Neural progenitor cell (in vitro differentiated cells): ENCODE results near the gene CSNK1G2. TPM values are rescaled to one million over a fixed set of nuclear protein-coding genes. Genes with fewer than 3 reads are reported as not detected.
A peak's percentile ranks its signal among the peaks of the same experiment; 100 is the strongest.

Experiments
- DNase-seq: peaks from one replicate; pipeline ENCODE4 v3.0.0-alpha.2; 2016; ENCODE audit warnings: low spot score
- H2AFZ ChIP-seq: fragments of 200-600 bp; sonication (generic); replicated peaks from 2 replicates; pipeline ENCODE4 v1.6.1; 2016; ENCODE audit warnings: antibody characterized with exemption
- H3F3A ChIP-seq: fragments of 200-600 bp; sonication (generic); 2 replicates; pipeline ENCODE4 v1.6.1; 2016; ENCODE audit warnings: antibody characterized with exemption, low read depth
- H3K27ac ChIP-seq: fragments of 200-600 bp; sonication (generic); 2 replicates; pipeline ENCODE4 v1.5.1; 2016; ENCODE audit warnings: mild to moderate bottlenecking
- H3K27me3 ChIP-seq: fragments of 200-600 bp; sonication (generic); 2 replicates; pipeline ENCODE4 v1.6.1; 2016; ENCODE audit warnings: mild to moderate bottlenecking, moderate library complexity
- H3K36me3 ChIP-seq: fragments of 200-600 bp; sonication (generic); 2 replicates; pipeline ENCODE4 v1.5.1; 2016
- H3K4me1 ChIP-seq: fragments of 200-600 bp; sonication (generic); 2 replicates; pipeline ENCODE4 v1.6.1; 2016; ENCODE audit warnings: mixed run types
- H3K4me2 ChIP-seq: fragments of 200-600 bp; sonication (generic); 2 replicates; pipeline ENCODE4 v1.6.1; 2016
- H3K4me3 ChIP-seq: fragments of 200-600 bp; sonication (generic); 2 replicates; pipeline ENCODE4 v1.5.1; 2016
- H3K79me2 ChIP-seq: fragments of 200-600 bp; sonication (generic); 2 replicates; pipeline ENCODE4 v1.6.1; 2016; ENCODE audit warnings: low read depth
- H3K9ac ChIP-seq: fragments of 200-600 bp; sonication (generic); 2 replicates; pipeline ENCODE4 v1.6.1; 2016
- H3K9me3 ChIP-seq: fragments of 200-600 bp; sonication (generic); 2 replicates; pipeline ENCODE4 v1.5.1; 2016; ENCODE audit warnings: low read depth
- H4K20me1 ChIP-seq: fragments of 200-600 bp; sonication (generic); 2 replicates; pipeline ENCODE4 v1.6.1; 2016; ENCODE audit warnings: low read depth
- H3K27ac Mint-ChIP-seq: 3 replicates; pipeline ENCODE4 v1.8.0; 2021; ENCODE audit warnings: mixed read lengths
- H3K27me3 Mint-ChIP-seq: 2 replicates; pipeline ENCODE4 v1.8.0; 2022; ENCODE audit warnings: low read depth, mild to moderate bottlenecking, inconsistent platforms, moderate library complexity, mixed read lengths; ENCODE audit not compliant: insufficient read depth
- H3K36me3 Mint-ChIP-seq: 3 replicates; pipeline ENCODE4 v1.8.0; 2021; ENCODE audit warnings: mixed read lengths
- H3K4me1 Mint-ChIP-seq: 3 replicates; pipeline ENCODE4 v1.8.0; 2021; ENCODE audit warnings: mixed read lengths
- H3K4me3 Mint-ChIP-seq: 3 replicates; pipeline ENCODE4 v1.8.0; 2021; ENCODE audit warnings: mild to moderate bottlenecking, moderate library complexity, mixed read lengths
- H3K9me3 Mint-ChIP-seq: 3 replicates; pipeline ENCODE4 v1.8.0; 2020; ENCODE audit warnings: mixed read lengths
- CTCF ChIP-seq: fragments of 200-600 bp; sonication (generic); IDR thresholded peaks from 2 replicates; pipeline ENCODE4 v1.5.1; 2017; ENCODE audit warnings: antibody characterized with exemption, mild to moderate bottlenecking
- EZH2 ChIP-seq: fragments of 200-600 bp; sonication (generic); IDR thresholded peaks from 2 replicates; pipeline ENCODE4 v1.6.1; 2017; ENCODE audit warnings: antibody characterized with exemption, mild to moderate bottlenecking, moderate library complexity
- EZH2phosphoT487 ChIP-seq: fragments of 200-600 bp; sonication (generic); IDR thresholded peaks from 2 replicates; pipeline ENCODE4 v1.6.1; 2017; ENCODE audit warnings: antibody characterized with exemption
- total RNA-seq: library from RNA; depleted of rRNA; stranded (reverse); fragments of >200 nt; gene quantifications from 2 replicates; pipeline ENCODE4 v1.2.3, GENCODE V29; 2015; ENCODE audit warnings: low replicate concordance

CSNK1G2 gene
- total RNA-seq, 1 donor from 2014 or later = 49.6 TPM

- peak overlapping the region; percentile 75 for H3K4me3 Mint-ChIP-seq
- H3K27ac Mint-ChIP-seq = no peak overlapping the region
- peaks cover 18% of the 10 kb centered on the region for H3K4me1 Mint-ChIP-seq
- H3K36me3 Mint-ChIP-seq = peaks cover 11% of the 10 kb centered on the region
- DNase-seq = peak; percentile 78
- Histone ChIP-seq H3K36me3 (no peaks in the 10 kb centered on the region), H4K20me1 (peaks cover 25% of the 10 kb centered on the region), H3K4me3 (peak overlapping the region; percentile 4), H3K9ac (no peak overlapping the region), H3K4me2 (no peak overlapping the region), H3K27me3 (no peaks in the 10 kb centered on the region), H3K79me2 (peaks cover 40% of the 10 kb centered on the region), H3K9me3 (no peaks in the 10 kb centered on the region), H3K27ac (no peak overlapping the region), H2AFZ (no peak overlapping the region), H3K4me1 (peaks cover 11% of the 10 kb centered on the region), H3F3A (peaks cover 8% of the 10 kb centered on the region)
- H3K27me3 Mint-ChIP-seq = peaks cover 6% of the 10 kb centered on the region
- TF ChIP-seq EZH2 (no peak), EZH2phosphoT487 (no peak), CTCF (no peak)
- peaks cover 3% of the 10 kb centered on the region for H3K9me3 Mint-ChIP-seq
Observed at GRCh38 chr19:2016041-2016807, 75.3 kb downstream of the CSNK1G2 start.

- Histone ChIP-seq H3K4me3 (no peak overlapping the region), H4K20me1 (peaks cover 4% of the 10 kb centered on the region), H3K9me3 (no peaks in the 10 kb centered on the region), H2AFZ (no peak overlapping the region), H3K4me2 (no peak overlapping the region), H3K27ac (no peak overlapping the region), H3K9ac (no peak overlapping the region), H3K36me3 (no peaks in the 10 kb centered on the region), H3K4me1 (peaks cover 4% of the 10 kb centered on the region), H3F3A (peaks cover 8% of the 10 kb centered on the region), H3K79me2 (peaks cover 15% of the 10 kb centered on the region), H3K27me3 (no peaks in the 10 kb centered on the region)
- Mint-ChIP-seq H3K9me3 (peaks cover 2% of the 10 kb centered on the region), H3K36me3 (no peaks in the 10 kb centered on the region), H3K4me1 (peaks cover 9% of the 10 kb centered on the region), H3K27me3 (peaks cover 5% of the 10 kb centered on the region), H3K4me3 (no peak overlapping the region), H3K27ac (no peak overlapping the region)
- TF ChIP-seq EZH2 (no peak), EZH2phosphoT487 (no peak), CTCF (no peak)
- DNase-seq = no peak
Observed at GRCh38 chr19:2018752-2019151, 77.8 kb downstream of the CSNK1G2 start.

- no peaks in the 10 kb centered on the region for H3K36me3 Mint-ChIP-seq
Observed at GRCh38 chr19:2021453-2022140, 80.6 kb downstream of the CSNK1G2 start.

More at GRCh38 chr19:2021453-2022140, 80.6 kb downstream of the CSNK1G2 start:
- H3K27ac ChIP-seq = no peak overlapping the region
- H3K27me3 ChIP-seq = no peaks in the 10 kb centered on the region
- no peak overlapping the region for H3K4me3 Mint-ChIP-seq
- H4K20me1 ChIP-seq = no peaks in the 10 kb centered on the region
- H3K36me3 ChIP-seq = no peaks in the 10 kb centered on the region
- no peaks in the 10 kb centered on the region for H3K79me2 ChIP-seq
- no peak for DNase-seq
- H3K27me3 Mint-ChIP-seq = peaks cover 9% of the 10 kb centered on the region
- H3K4me1 Mint-ChIP-seq = peaks cover 6% of the 10 kb centered on the region
- no peak overlapping the region for H3K9ac ChIP-seq
- H3K9me3 ChIP-seq = no peaks in the 10 kb centered on the region
- H3K27ac Mint-ChIP-seq = no peak overlapping the region
- no peaks in the 10 kb centered on the region for H3K4me1 ChIP-seq
- H3K9me3 Mint-ChIP-seq = peaks cover 8% of the 10 kb centered on the region
- H3K4me2 ChIP-seq = no peak overlapping the region
- H2AFZ ChIP-seq = no peak overlapping the region
- peaks cover 1% of the 10 kb centered on the region for H3F3A ChIP-seq
- H3K4me3 ChIP-seq = no peak overlapping the region
- TF ChIP-seq EZH2phosphoT487 = no peak
- TF ChIP-seq EZH2 = no peak
- TF ChIP-seq CTCF = no peak
